NT2/D1 (cell line): Measurements from ENCODE around the gene TRAF4.

Source experiments
- DNase-seq: peaks from one replicate; pipeline ENCODE4 v3.0.0-alpha.2; 2011; ENCODE audit warnings: low read depth, low spot score
- H3K27me3 ChIP-seq: 2 replicates; pipeline ENCODE4 v1.6.0; 2011; ENCODE audit warnings: mild to moderate bottlenecking; ENCODE audit not compliant: insufficient read length, insufficient read depth
- H3K36me3 ChIP-seq: 2 replicates; pipeline ENCODE4 v1.6.1; 2011; ENCODE audit warnings: mild to moderate bottlenecking, low read length, mixed read lengths; ENCODE audit not compliant: insufficient read depth, insufficient read length
- H3K4me1 ChIP-seq: 2 replicates; pipeline ENCODE4 v1.5.1; 2011; ENCODE audit not compliant: insufficient read depth, insufficient read length
- H3K4me3 ChIP-seq: 2 replicates; pipeline ENCODE4 v1.5.1; 2011; ENCODE audit warnings: low read depth; ENCODE audit not compliant: insufficient read length
- H3K9ac ChIP-seq: 2 replicates; pipeline ENCODE4 v1.6.0; 2011; ENCODE audit warnings: low read depth; ENCODE audit not compliant: insufficient read length
- H3K9me3 ChIP-seq: 2 replicates; pipeline ENCODE4 v1.5.1; 2011; ENCODE audit warnings: mild to moderate bottlenecking, low read length; ENCODE audit not compliant: insufficient read depth
- SUZ12 ChIP-seq: IDR thresholded peaks from 2 replicates; pipeline ENCODE4 v1.6.1; 2011; ENCODE audit not compliant: insufficient read length, insufficient read depth; ENCODE audit errors: extremely low read depth
- YY1 ChIP-seq: IDR thresholded peaks from 2 replicates; pipeline ENCODE4 v1.6.1; 2011; ENCODE audit not compliant: insufficient read length, insufficient read depth
- ZNF274 ChIP-seq: IDR thresholded peaks from 2 replicates; pipeline ENCODE4 v1.6.1; 2011; ENCODE audit warnings: mild to moderate bottlenecking, low read depth, low read length

The TRAF4 gene

DNA sequence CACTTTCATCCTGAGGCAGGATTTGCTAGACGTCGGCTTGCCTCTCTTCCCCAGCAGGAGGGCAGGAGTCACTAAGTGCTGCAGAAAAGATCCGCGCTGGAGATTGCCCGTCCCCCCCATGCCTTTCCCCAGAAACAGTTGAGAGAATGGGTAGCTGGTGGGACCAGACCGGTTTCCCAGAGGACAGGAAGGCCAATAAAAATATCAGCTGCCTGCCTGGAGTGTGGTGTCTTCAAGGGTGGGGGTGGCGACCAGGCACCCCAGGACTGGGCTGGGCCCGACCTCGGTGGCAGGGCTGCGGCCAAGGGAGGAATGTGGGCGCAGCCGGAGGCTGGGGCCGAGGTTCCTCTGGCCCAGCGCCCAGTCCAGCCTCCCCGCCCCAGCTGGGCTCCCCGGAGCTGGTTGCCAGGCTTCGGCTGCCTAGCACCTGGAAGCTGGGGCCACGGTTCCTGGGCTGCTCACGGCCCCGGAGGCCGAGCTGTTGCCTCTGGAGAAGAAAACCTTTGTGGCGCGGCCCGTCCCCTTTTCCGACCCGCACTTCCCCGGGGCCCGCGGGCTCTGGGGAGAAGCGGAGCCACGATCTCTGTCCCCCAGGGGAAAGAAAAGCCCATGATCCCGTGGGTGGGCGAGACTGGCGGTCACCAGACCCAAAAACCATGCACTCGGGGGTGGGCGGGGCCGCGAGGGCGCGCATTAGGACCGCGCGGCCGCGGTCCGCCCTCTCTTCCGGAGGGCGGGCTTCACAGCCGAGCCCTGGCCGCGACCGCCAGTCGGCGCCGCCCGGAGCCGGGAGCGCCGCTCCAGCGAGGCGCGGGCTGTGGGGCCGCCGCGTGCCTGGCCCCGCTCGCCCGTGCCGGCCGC, at the start of gene TRAF4:
Gene TRAF4, plus strand, starts transcription at position 769 of the 861 bp plus-strand sequence. CDS start 102 bp downstream, outside the sequence.
- H3K4me3 ChIP-seq = peak within 1 kb of the TSS; percentile 81
- TF ChIP-seq YY1 (no peak), ZNF274 (no peak), SUZ12 (no peak)
- H3K4me1 ChIP-seq = peaks cover 19% of the 10 kb centered on the region
- peak within 1 kb of the TSS; percentile 97 for H3K9ac ChIP-seq
- DNase-seq = peak; percentile 69
- no peaks in the 10 kb centered on the region for H3K9me3 ChIP-seq
- H3K36me3 ChIP-seq = peaks cover 53% of the 10 kb centered on the region
- no peaks in the 10 kb centered on the region for H3K27me3 ChIP-seq

- Histone ChIP-seq H3K4me3 (no peak overlapping the region), H3K9me3 (no peaks in the 10 kb centered on the region), H3K9ac (no peak overlapping the region), H3K4me1 (peaks cover 20% of the 10 kb centered on the region), H3K27me3 (no peaks in the 10 kb centered on the region), H3K36me3 (peaks cover 97% of the 10 kb centered on the region)
- TF ChIP-seq ZNF274 (no peak), SUZ12 (no peak), YY1 (no peak)
- DNase-seq = no peak
These were observed 45.4 kb upstream of the TRAF4 start for GRCh38 chr17:28698253-28698941.

DNA sequence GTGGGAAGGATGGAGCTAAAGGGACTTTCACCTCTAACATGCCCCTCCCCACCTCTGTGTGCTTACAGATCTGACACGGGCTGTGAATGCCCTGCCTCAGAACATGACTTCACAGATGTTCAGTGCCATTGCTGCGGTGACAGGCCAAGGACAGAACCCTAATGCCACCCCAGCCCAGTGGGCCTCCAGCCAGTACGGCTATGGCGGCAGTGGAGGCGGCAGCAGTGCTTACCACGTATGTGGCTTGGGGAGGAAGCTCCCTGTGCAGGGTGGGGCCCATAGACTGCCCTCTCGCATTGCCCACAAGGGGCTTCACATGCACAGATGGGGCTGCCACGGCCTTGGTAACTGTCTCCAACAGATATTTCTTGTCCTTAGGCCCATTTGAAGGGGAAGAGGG, 43.5 kb upstream of the TRAF4 start:
- Histone ChIP-seq H3K9me3 (no peaks in the 10 kb centered on the region), H3K9ac (no peak overlapping the region), H3K4me3 (no peak overlapping the region), H3K27me3 (no peaks in the 10 kb centered on the region), H3K36me3 (peaks cover 92% of the 10 kb centered on the region), H3K4me1 (peaks cover 20% of the 10 kb centered on the region)
- no peak for TF ChIP-seq SUZ12
- TF ChIP-seq YY1 = no peak
- TF ChIP-seq ZNF274 = no peak
- DNase-seq = no peak

- Histone ChIP-seq H3K4me3 (no peak overlapping the region), H3K4me1 (peaks cover 23% of the 10 kb centered on the region), H3K9me3 (no peaks in the 10 kb centered on the region), H3K36me3 (peaks cover 89% of the 10 kb centered on the region), H3K27me3 (no peaks in the 10 kb centered on the region), H3K9ac (no peak overlapping the region)
- TF ChIP-seq ZNF274 (no peak), YY1 (no peak), SUZ12 (no peak)
- no peak for DNase-seq
These were observed 42.9 kb upstream of the TRAF4 start for GRCh38 chr17:28700830-28701492.

DNA sequence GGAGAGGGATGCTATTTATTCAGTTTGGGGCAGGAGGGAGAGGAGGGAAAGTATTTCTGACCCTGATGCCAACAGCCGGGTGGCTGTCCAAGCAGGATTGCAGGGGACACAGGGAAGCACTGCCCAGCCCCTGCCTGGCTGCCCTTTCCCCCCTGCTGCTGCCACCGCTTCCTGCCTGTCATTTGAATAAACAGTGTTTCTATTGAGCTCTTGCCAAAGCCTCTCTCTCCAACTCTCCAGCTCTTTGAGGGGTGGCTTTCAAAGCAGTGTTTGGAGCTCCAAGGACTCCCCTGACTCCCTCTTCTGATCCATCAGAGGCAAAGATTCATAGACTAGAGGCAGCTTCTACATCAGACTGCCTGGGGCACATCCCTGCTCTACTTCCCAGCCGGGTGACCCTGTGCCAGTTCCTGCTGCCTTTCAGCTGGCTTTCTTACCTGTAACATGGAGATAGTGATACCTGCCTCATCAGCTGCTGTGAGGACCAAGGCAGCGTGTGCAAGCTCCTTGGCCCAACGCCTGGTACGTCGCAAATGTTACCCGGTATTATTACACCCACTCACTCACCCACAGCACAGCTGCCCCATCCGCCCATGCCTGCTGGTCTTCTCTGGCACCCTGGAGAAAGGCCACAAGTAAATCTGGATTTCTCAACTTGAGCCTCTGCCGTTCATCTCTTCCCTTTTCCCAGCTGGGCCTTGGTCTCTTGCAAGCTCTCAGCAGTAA, 41.6 kb upstream of the TRAF4 start:
- peaks cover 26% of the 10 kb centered on the region for H3K4me1 ChIP-seq
- no peak overlapping the region for H3K9ac ChIP-seq
- DNase-seq = no peak
- no peaks in the 10 kb centered on the region for H3K27me3 ChIP-seq
- no peak for TF ChIP-seq SUZ12
- no peak for TF ChIP-seq ZNF274
- no peak for TF ChIP-seq YY1
- H3K9me3 ChIP-seq = no peaks in the 10 kb centered on the region
- no peak overlapping the region for H3K4me3 ChIP-seq
- H3K36me3 ChIP-seq = peaks cover 89% of the 10 kb centered on the region

GRCh38 chr17:28702752-28703150, 41.1 kb upstream of the TRAF4 start:
- no peak for TF ChIP-seq YY1
- no peak for TF ChIP-seq ZNF274
- TF ChIP-seq SUZ12 = no peak
- H3K27me3 ChIP-seq = no peaks in the 10 kb centered on the region
- no peak overlapping the region for H3K4me3 ChIP-seq
- H3K9me3 ChIP-seq = no peaks in the 10 kb centered on the region
- no peak for DNase-seq
- H3K4me1 ChIP-seq = peaks cover 26% of the 10 kb centered on the region
- H3K9ac ChIP-seq = no peak overlapping the region
- peaks cover 84% of the 10 kb centered on the region for H3K36me3 ChIP-seq
